Stimulated activated CD8-positive, alpha-beta memory T cell treated with anti-CD3 and anti-CD28 coated beads, Interleukin-2, amount 100 ng/mL, for 1 hour (primary cell): ENCODE results near the gene SHCBP1L.

Experiments
- DNase-seq, 2 donors: peaks; one replicate each; pipeline ENCODE4 v3.0.0-alpha.2; 2020; ENCODE audit warnings: low read depth in 2 of 2

Gene SHCBP1L

DNA sequence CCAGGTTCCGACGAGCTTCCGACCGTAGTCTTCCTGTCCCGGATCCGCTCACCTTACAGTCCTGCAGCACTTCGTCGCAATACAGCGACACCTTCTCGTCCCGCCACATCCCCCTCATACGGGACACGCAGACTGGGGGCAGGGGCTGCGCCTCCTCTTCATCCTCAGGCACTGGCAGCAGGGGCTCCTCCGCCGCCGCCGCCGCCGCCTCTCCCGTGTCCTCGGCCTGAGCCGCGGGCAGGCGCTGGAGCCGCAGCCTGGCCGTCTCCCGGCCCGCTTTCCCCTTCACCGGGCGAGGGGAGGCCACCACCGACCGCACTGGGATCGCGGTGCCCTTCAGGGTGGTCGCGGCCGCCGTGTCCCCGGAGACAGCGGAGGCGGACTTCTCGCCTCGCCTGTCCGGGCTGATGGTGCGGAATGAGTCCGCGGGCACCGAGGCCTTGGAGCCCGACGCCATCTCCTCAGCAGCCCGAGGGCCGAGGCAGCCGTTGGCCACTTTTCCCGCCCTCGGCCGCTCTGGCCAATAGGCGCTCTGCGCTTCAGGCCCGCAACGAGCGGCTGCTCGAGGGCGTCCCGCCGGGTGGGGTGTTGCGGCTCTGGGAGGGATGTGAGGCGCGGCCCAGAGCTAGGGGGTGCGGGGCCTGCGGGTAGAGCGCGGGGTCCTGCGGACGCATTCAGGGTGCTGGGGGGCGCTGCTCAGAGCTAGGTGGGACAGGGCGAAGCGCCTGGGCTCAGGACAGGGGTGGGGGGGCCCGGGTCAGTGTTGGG lies at the start of gene SHCBP1L:
Gene SHCBP1L (minus strand): TSS at position 490 of the 768 bp plus-strand sequence. CDS start 33 bp downstream, at position 457.
- no peak for DNase-seq

DNA sequence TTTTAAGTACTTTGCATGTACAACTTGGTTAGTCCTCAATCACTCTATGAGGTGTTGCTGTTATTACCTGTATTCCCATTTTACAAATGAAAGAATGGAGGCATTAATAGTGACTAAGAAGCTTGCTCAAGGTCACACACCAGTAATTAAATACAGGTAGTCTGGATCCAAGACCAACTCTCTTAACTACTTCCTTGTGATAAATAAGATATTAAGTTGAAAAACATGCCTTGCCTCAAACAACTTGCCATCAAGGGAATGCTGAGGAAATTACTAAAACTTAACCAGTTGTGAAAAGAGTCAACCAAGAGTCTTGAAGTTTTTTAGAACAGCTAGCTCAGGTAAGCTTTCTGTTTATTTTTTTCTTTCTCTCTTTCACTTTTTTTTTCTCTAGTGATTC lies 49.3 kb upstream of the SHCBP1L start:
- DNase-seq = no peak

DNA sequence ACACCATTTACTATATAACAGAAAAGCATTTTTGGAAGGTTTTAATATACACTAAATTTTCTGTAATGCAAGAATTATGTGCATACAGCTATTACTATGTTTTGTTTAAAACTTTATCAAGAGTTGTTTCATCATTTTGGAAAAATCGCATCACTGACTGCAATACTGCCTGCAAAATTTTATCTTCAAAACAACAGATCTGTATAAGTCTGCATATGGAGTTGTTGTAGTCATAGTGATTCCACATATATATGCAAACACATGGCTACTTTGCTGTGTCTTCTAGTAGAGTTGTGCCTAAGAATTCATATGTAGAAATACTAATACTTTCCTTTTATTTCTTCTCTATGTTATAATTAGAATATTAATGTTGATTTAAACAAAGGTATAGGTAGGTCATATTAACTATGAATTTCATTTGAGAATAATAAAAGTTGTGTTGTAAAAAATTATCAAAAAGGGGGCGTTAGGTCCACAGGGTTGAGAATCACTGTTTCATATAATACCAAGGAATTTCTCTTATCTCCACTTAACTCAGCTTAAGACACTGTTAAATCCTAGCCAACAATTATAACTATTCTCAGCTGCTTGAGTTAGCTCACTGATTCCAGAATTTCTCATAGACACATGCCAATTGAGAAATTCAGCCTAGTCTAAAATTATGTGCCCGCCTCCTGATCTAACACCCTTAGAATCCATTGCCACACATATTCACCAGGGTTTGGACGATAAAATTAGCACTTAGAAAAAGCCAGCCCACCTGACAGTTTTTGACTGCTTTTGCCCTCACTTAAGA lies 47.4 kb upstream of the SHCBP1L start:
- DNase-seq = no peak

DNA sequence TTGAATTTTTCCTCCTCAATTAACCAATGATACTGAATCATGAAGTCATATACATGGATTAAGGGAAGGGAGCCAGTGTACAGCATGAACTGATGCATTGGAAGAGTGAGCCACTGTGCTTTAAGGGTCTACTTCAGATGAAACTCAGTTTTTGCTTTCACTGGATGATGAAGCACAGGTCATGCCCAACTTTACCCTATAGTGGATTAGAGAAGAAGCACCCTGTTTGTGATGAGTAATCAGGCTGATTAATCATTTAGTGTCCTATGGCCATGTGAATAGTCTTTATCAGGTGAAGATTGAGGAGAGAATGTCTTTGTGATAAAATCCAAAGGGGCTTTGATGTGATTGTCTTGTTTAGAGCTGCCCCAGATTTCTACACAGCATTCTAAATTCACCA lies 45.5 kb upstream of the SHCBP1L start:
- DNase-seq = no peak

DNA sequence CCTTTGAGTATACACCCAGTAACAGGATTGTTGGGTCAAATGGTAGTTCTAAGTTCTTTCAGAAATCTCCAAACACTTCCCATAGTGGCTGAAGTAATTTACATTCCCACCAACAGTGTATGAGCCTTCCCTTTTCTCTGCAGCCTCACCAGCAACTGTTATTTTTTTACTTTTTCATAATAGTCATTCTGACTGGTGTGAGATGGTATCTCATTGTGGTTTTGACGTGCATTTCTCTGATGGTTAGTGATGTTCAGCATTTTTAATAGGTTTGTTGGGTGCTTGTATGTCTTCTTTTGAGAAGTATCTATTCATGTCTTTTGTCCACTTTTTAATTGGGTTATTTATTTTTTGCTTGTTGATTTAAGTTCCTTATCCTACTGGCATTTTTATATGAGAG lies 43.9 kb upstream of the SHCBP1L start:
- no peak for DNase-seq

DNA sequence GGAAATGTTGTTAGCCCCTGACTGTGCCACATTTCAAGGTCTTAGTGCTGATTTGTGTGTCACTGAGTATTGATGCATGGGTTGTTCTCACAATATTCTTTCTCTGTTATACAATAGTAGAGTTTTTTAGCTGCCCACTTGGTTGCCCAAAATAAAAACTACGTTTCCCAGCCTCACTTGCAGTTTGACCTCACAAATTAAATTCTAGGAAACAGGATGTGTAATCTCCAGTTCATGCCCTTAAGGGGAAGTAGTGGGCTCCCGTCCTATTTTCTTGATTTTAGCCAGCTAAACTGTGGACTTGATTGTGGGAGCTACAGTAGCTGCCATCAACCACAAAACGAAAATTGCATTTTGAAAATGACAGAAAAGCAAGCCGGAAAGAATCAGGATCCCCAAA lies 42.9 kb upstream of the SHCBP1L start:
- no peak for DNase-seq

DNA sequence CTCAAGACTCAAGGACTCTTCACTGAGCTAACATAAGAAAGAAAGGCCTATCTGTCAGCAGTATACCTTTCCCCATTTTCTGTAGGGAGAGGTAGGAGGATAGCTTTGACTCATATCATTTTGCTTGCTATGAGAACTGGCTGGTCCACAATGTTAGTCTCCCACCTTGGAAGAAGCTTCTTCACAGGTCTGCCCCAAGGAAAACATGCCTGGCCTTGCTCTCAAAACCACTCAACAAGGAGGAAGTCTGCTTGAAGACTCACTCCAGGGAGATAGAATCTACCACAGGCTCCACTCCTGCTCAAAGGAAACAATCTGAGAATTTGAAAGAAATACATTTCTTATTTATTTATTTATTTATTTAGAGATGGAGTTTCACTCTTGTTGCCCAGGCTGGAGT lies 40.8 kb upstream of the SHCBP1L start:
- DNase-seq = no peak

DNA sequence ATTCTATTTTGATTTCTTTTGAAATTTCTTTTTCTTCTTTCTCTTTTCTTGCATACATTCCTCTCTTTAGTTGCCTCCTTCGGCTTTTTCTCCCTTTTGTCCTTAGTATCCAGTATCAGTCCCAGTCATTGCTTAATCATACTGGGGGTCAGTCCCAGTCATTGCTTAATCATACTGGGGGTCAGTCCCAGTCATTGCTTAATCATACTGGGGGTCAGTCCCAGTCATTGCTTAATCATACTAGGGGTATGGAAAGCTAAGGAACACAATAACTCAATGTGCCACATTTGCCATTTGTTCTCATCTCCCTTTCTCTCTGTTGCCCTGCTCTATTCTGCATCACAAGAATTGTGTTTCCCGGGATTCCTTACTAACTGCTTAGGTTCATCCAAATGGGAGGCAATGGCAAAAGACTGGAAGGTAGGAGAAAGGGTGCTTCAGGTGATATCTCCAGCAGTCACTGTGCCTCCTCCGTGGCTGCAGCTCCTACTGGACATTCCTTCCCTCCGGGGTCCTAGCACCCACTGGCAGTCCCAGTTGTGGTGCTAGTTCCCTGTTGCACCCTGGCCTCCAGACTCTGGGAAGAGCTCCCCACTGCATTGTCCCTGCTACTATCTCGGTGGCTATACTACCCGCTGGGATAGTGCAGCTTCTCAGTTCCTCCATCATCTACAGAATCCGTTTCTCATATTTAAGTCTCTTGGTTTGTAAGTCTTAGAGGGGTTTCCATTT lies 37.6 kb upstream of the SHCBP1L start:
- no peak for DNase-seq

DNA sequence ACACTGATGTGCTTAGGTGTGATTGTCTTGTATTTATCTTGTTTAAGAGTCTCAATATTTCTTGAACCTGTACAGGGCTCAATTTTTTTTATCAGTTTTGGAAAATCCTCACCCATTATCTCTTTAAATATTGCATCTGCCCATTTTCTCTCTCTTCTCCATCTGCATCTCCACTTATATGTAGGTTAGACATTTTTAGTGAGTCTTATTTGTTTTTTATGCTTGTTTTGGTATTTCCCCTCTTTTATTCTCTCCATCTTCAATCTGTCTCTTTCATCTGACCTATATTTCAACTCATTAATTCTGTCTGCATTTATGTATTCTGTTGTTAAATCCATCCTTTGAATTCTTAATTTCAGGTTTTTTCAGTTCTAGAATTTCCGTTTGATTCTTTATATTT lies 32.9 kb upstream of the SHCBP1L start:
- no peak for DNase-seq

DNA sequence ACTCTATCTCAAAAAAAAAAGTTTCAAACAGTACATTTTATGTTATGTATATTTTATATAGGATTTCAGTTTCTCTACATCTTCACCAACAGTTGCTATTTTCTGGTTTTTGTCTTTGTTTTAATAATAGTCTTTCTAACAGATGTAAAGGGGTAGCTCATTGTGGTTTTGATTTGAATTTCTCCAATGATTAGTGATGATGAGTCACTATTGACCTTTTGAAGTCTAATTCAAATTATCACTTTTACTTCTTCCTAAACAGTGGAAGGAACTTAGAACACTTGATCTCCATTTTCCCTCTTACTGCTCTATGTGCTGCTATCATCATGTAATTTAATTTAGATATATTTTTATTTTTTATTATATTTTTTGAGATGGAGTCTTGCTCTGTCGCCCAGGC lies 31.7 kb upstream of the SHCBP1L start:
- no peak for DNase-seq

DNA sequence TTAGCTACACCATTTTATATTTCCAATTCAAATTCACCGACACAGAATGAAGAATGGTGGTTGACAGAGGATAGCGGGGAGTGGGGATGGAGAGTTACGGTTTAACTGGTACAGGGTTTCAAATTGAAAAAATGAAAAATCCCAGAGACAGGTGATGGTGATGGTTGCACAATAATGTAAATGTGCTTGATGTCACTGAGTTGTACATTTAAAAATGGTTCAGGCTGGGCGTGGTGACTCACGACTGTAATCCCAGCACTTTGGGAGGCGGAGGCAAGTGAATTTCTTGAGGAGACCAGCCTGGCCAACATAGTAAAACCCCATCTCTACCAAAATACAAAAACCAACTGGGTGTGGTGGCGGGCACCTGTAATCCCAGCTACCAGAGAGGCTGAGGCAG lies 31.2 kb upstream of the SHCBP1L start:
- DNase-seq = no peak

DNA sequence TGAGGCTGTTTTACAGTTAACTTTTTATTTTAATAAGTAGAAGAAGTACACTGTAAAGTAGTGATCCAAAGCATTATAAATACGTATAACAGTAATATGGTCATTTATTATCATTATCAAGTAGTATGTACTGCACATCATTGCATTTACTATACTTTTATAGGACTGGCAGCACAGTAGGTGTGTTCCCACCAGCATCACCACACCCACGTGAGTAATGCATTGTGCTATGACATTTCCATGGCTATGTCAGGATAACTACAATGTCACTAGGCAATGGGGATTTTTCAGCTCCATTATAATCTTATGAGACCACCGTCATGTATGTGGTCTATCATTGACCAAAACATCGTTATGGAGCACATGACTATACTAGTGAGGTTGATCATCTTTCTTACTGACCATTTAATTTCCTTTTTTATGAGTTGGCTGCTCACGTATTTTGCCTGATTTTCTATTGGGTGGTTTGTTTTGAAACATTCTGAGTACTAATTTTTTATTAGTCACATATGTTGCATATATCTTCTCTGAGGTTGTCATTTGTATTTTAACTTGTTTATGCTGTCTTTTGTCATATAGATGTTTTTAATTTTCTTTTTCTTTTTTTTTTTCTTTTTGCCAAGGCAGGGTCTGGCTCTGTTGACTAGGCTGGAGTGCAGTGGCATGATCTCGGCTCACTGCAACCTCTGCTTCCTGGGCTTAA lies 25.3 kb upstream of the SHCBP1L start:
- DNase-seq = no peak

DNA sequence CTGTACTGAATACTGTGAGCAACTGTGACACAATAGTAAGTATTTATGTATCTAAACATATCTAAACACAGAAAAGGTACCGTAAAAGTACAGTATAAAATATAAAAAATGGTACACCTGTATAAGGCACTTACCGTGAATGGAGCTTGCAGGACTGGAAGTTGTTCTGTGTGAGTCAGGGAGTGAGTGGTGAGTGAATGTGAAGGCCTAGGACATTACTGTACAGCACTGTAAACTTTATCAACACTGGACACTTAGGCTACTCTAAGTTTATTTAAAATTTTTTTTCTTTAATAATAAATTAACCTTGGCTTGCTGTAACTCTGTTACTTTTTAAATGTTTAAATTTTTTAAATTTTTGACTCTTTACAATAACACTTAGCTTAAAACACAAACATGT lies 24.5 kb upstream of the SHCBP1L start:
- DNase-seq = no peak

DNA sequence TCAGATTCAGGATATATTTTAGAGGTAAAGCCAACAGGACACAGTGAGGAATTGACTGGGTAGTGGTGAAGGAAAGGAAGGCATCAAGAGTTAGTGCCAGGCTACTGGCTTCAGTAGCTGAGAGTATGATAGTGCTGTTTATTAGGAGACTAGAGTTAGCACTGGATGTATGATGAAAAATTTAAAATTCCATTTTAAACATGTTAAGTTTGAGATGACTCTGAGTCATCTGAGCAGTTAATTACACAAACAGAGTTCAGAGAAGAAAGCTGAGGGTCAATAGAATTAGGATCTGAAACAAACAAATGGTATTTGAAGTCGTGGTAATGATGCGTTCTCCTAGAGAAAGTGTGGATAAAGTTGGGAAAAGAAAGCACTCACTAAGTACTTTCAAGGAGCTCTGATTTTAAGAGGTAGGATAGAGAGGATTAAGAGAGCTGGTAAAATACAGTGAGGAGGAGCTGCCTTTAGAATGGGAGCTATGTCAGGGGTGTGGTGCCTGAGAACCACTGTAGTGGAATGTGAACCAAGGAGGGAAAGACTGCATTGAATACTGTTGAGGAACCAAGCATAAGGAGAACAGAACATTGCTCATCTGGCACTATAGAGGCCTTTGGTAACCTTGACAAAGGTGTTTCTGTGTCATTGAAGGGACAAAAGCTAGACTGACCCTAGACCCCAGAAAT lies 21.7 kb upstream of the SHCBP1L start:
- no peak for DNase-seq

DNA sequence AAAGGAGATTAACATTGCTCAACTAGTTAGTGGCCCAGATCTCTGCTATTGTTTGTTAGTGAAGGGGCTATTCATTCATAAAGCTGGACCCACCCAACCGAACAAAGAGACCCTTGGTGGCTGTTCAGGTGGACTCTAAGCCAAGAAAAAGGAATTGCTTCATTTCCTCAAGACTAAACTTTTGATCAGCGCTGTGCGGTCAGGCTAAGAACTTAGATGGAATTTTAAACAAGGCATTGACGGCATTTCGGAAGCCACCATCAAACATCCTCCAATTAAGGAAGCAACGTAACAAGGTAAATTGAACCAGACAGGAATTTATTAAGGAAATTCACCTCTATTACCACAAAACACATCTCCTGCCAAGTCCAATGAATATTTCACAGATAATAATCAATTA lies 19.9 kb upstream of the SHCBP1L start:
- DNase-seq = no peak

DNA sequence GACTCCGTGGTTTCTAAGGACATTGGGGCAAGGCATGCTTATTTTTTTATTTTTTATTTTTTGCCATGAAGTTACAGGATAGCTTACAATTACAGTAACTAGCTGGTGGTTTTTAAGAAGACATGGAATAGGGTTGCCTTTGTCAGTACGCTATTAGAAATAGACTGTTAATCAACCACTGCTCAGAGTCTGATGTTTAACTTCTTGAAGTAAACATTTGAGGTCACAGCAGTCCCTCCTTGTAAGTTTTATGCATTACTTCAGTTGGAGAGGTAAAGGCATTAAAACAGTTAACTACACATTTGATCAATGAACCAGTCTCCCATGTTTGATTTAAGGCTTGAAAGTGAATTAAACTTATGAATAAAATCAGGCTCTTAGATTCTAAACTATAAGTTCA lies 19.3 kb upstream of the SHCBP1L start:
- no peak for DNase-seq

DNA sequence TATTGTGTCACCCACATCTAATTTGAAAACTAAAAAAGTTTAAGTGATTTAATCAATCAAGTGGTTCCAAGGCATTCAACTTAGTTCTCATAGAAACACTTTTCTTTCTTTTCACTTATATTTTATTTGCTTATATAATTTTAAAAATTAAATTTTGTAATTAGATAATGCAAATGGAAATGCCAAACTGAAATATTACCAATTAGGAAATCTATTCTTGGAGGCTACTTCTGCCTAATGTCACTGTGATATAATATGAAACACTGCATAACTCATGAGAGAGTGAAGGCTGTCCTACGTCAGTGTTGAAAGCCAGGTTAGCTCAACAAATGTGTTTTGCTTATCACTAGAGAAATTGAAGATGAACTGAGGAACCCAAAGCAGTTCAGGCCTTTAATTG lies 18.3 kb upstream of the SHCBP1L start:
- DNase-seq = no peak

DNA sequence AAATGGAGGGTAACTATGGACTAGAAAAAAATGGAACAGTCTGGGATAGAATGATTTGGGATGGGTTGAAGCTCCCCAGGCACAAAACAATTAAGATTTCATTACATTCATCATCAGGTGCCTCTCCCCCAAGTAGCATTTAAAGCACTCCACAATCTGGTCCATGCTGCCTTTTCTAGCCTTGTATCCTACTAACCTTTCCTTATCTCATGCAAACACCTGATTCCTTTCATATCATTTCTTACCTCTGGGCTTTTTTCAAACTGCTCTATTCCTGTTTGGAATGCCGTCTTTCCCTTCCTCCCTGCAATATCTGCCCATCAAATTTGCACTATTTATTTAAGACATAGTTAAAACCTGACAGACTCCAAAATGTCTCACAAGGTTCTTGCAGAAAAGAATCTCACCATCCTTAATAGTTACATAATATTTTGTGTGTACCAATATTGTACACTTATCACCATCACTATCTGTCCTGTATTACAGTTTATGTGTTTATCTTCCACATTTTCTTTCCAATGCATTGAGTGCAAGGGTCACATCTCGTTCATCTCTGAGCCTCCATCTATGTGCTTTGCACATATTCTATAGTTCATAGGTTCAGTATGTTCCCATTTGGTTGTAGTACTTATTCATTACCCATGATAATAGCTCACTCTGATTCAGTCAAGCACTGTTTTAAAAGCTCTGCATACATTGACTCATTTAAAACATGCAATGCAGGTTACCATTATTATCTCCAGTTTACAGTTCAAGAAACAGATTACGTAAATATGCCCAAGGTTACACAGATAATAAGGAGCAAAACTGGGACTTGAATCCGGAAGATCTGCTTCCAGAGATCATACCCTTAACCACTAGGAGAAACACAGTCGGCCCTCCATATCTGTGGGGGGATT lies 16.1 kb upstream of the SHCBP1L start:
- no peak for DNase-seq

DNA sequence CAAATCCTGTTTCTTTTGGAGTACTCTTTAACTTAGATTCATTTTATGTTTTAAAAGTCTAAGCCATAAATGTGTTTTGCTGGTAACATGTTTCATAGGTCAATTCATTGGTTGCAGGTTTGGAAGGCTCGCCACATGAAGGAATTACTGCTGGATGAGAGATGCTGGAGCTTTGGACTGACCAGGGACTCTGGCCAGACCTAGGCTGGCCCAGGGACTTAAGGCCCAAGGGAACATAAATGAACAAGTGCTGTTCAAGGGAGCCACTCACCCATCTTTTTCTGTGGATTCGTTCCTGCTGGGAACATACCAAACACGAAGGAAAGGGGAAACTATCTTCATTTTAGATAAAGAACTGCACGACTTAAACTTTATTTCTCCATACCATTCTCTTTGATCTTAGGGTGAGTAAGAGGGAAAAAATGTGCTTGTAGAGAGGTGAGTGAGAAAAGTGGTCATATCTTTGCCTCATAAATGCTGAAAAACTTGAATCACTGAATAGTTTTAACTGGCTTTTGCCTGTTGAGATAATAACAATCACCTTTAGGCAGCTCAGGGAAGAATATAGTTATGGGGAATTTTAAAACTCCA lies 15.3 kb upstream of the SHCBP1L start:
- no peak for DNase-seq

DNA sequence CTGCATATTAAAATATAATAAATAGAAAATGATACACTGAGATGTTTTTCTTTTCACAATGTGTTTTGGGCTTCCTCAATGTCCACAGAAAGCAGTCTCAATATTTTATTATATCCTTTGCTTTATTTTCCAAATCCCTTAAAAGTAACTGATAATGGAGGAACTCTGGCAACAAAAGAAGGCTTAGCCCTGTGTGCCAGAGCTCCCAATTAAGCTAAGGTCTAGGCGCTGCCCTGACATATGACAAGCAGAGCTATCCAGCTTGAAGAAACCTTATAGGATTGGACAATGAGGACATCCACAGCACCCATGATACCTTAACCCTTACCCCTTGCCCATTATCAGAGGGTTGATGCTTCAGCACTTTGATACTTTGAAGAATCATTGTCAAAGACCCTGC lies 12.9 kb upstream of the SHCBP1L start:
- no peak for DNase-seq
